Measurements from ENCODE around the gene NT5C2.

DNA sequence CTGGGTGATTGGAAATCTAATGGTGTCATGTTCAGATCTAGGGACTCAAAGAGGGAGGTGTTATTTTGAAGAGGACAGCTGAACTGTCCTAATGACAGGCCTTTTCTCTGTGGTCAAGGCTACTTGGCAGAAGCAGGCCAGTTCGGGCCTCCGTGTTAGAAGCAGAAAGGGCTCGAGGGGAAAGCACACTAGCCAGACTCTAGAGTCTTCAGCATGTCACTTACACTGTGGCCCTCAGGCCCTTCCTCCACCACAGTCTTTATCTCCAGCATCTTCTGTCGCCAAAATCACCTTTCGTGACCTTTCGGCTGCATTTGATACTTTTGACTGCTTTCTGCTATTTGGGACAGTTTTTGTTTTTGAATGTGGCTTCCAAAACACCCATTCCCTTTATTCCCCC is 151.7 kb downstream of the NT5C2 start:
- TF ChIP-seq, protein P1, sequence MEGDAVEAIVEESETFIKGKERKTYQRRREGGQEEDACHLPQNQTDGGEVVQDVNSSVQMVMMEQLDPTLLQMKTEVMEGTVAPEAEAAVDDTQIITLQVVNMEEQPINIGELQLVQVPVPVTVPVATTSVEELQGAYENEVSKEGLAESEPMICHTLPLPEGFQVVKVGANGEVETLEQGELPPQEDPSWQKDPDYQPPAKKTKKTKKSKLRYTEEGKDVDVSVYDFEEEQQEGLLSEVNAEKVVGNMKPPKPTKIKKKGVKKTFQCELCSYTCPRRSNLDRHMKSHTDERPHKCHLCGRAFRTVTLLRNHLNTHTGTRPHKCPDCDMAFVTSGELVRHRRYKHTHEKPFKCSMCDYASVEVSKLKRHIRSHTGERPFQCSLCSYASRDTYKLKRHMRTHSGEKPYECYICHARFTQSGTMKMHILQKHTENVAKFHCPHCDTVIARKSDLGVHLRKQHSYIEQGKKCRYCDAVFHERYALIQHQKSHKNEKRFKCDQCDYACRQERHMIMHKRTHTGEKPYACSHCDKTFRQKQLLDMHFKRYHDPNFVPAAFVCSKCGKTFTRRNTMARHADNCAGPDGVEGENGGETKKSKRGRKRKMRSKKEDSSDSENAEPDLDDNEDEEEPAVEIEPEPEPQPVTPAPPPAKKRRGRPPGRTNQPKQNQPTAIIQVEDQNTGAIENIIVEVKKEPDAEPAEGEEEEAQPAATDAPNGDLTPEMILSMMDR (IDR thresholded peaks at IDR 0.05) = no peak
- no peak for TF ChIP-seq POLR2A (IDR thresholded peaks at IDR 0.05)

All from testis (tissue), 2 donors.